CD8-positive, alpha-beta memory T cell (primary cell): ENCODE data around the gene SDK1. TPM values are rescaled to one million over a fixed set of nuclear protein-coding genes. Genes with fewer than 3 reads are reported as not detected.

Experiments
- CTCF ChIA-PET: fragments of 350-600 bp; sonication (Branson Sonifier 250); formaldehyde crosslinking; loops from one replicate; lab custom pipeline; 2021; ENCODE audit warnings: antibody characterized with exemption; lab: Charles Lee
- POLR2A ChIA-PET: fragments of 350-600 bp; sonication (Branson Sonifier 250); formaldehyde crosslinking; loops from one replicate; lab custom pipeline; 2021; ENCODE audit warnings: antibody characterized with exemption; lab: Charles Lee
- DNase-seq, 5 donors: peaks; one replicate each; pipeline versions ENCODE4 v3.0.0 to v3.0.0-alpha.2; 2020 to 2022; ENCODE audit warnings: mixed read lengths in 1 of 5
- H3K27ac ChIP-seq: one replicate; pipeline ENCODE4 v1.7.0; 2013; ENCODE audit warnings: low read depth, mild to moderate bottlenecking, low read length, moderate library complexity
- H3K27me3 ChIP-seq: 2 replicates; pipeline ENCODE4 v1.7.0; 2013; ENCODE audit warnings: low read length, mild to moderate bottlenecking; ENCODE audit not compliant: insufficient read depth, poor library complexity, severe bottlenecking
- H3K36me3 ChIP-seq: 2 replicates; pipeline ENCODE4 v1.7.0; 2013; ENCODE audit warnings: mild to moderate bottlenecking, low read length, moderate library complexity; ENCODE audit not compliant: insufficient read depth
- H3K4me1 ChIP-seq: 2 replicates; pipeline ENCODE4 v1.7.0; 2013; ENCODE audit warnings: mild to moderate bottlenecking, low read length, moderate library complexity; ENCODE audit not compliant: insufficient read depth
- H3K4me3 ChIP-seq: 2 replicates; pipeline ENCODE4 v1.7.0; 2013; ENCODE audit warnings: mild to moderate bottlenecking, low read length
- H3K9me3 ChIP-seq: 2 replicates; pipeline ENCODE4 v1.7.0; 2013; ENCODE audit warnings: mild to moderate bottlenecking, low read length
- H3K27ac Mint-ChIP-seq, 8 donors: one replicate each; pipeline ENCODE4 v1.8.0; 2020 to 2021; ENCODE audit warnings: mixed read lengths in 8 of 8, mild to moderate bottlenecking in 6 of 8, inconsistent platforms in 3 of 8, moderate library complexity in 3 of 8
- H3K27me3 Mint-ChIP-seq, 2 donors: one replicate each; pipeline ENCODE4 v1.8.0; 2020 to 2021; ENCODE audit warnings: mixed read lengths in 2 of 2, mild to moderate bottlenecking in 1 of 2, moderate library complexity in 1 of 2
- H3K36me3 Mint-ChIP-seq, 3 donors: one replicate each; pipeline ENCODE4 v1.8.0; 2020 to 2021; ENCODE audit warnings: mixed read lengths in 3 of 3, inconsistent platforms in 1 of 3, mild to moderate bottlenecking in 1 of 3
- H3K4me1 Mint-ChIP-seq, 3 donors: one replicate each; pipeline ENCODE4 v1.8.0; 2020 to 2021; ENCODE audit warnings: mixed read lengths in 3 of 3, inconsistent platforms in 1 of 3, mild to moderate bottlenecking in 1 of 3
- H3K4me3 Mint-ChIP-seq, 7 donors: one replicate each; pipeline ENCODE4 v1.8.0; 2020 to 2021; ENCODE audit warnings: mixed read lengths in 7 of 7, mild to moderate bottlenecking in 6 of 7, moderate library complexity in 4 of 7, inconsistent platforms in 2 of 7
- H3K9me3 Mint-ChIP-seq, 5 donors: one replicate each; pipeline ENCODE4 v1.8.0; 2020 to 2022; ENCODE audit warnings: mixed read lengths in 5 of 5, mild to moderate bottlenecking in 3 of 5, moderate library complexity in 2 of 5, inconsistent platforms in 1 of 5
- polyA plus RNA-seq: library from polyadenylated mRNA; unstranded; fragments of 300-500 nt; fragmentation: Illumina TruSeq; gene quantifications from one replicate; pipeline ENCODE4 v1.2.3, GENCODE V29; 2021
- total RNA-seq, 2 experiments: library from RNA; stranded (reverse); gene quantifications; one replicate each; pipeline ENCODE4 v1.2.3, GENCODE V29; 2021

SDK1 gene
- total and polyA plus RNA-seq, 3 experiments from 2014 or later = 0.04 TPM; not detected in 1

- Histone ChIP-seq H3K36me3 (no peaks in the 10 kb centered on the region), H3K4me1 (no peaks in the 10 kb centered on the region), H3K27ac (no peak overlapping the region), H3K9me3 (no peaks in the 10 kb centered on the region), H3K4me3 (no peak overlapping the region), H3K27me3 (no peaks in the 10 kb centered on the region)
- Mint-ChIP-seq H3K4me3 (no peak overlapping the region), H3K27me3 (peaks cover 2 to 15% of the 10 kb centered on the region in 2 donors), H3K36me3 (no peaks in the 10 kb centered on the region), H3K9me3 (peaks cover 0 to 2% (median 0%) of the 10 kb centered on the region in 5 donors), H3K27ac (no peak overlapping the region), H3K4me1 (no peaks in the 10 kb centered on the region)
- DNase-seq = no peak
- CTCF ChIA-PET = no interaction called here
- POLR2A ChIA-PET = no interaction called here
Measured at GRCh38 chr7:3795781-3796180, 494.7 kb downstream of the SDK1 start.

GRCh38 chr7:3805151-3805550 lies 504.1 kb downstream of the SDK1 start:
- H3K9me3 Mint-ChIP-seq = no peaks in the 10 kb centered on the region
- no peaks in the 10 kb centered on the region for H3K4me1 Mint-ChIP-seq
- ChIA-PET CTCF (no interaction called here), POLR2A (no interaction called here)
- Histone ChIP-seq H3K4me1 (no peaks in the 10 kb centered on the region), H3K27ac (no peak overlapping the region), H3K36me3 (no peaks in the 10 kb centered on the region), H3K9me3 (no peaks in the 10 kb centered on the region), H3K4me3 (no peak overlapping the region), H3K27me3 (no peaks in the 10 kb centered on the region)
- peaks cover 14 to 44% of the 10 kb centered on the region in 2 donors for H3K27me3 Mint-ChIP-seq
- no peak overlapping the region for H3K27ac Mint-ChIP-seq
- H3K36me3 Mint-ChIP-seq = no peaks in the 10 kb centered on the region
- H3K4me3 Mint-ChIP-seq = no peak overlapping the region
- no peak for DNase-seq

- no peaks in the 10 kb centered on the region for H3K9me3 ChIP-seq
- H3K4me3 ChIP-seq = no peak overlapping the region
- no peaks in the 10 kb centered on the region for H3K36me3 Mint-ChIP-seq
- H3K4me1 Mint-ChIP-seq = no peaks in the 10 kb centered on the region
- ChIA-PET POLR2A (no interaction called here), CTCF (no interaction called here)
- no peaks in the 10 kb centered on the region for H3K27me3 ChIP-seq
- no peaks in the 10 kb centered on the region for H3K4me1 ChIP-seq
- H3K27me3 Mint-ChIP-seq = peaks cover 14 to 39% of the 10 kb centered on the region in 2 donors
- no peaks in the 10 kb centered on the region for H3K36me3 ChIP-seq
- H3K4me3 Mint-ChIP-seq = no peak overlapping the region
- no peak overlapping the region for H3K27ac ChIP-seq
- no peak overlapping the region for H3K27ac Mint-ChIP-seq
- H3K9me3 Mint-ChIP-seq = peaks cover 0 to 3% (median 0%) of the 10 kb centered on the region in 5 donors
- DNase-seq = no peak
Measured at GRCh38 chr7:3806516-3806915, 505.5 kb downstream of the SDK1 start.

- Mint-ChIP-seq H3K4me3 (peak overlapping the region in 1 of 7 donors; percentile 54), H3K4me1 (no peaks in the 10 kb centered on the region), H3K9me3 (peaks cover 0 to 6% (median 0%) of the 10 kb centered on the region in 5 donors), H3K27me3 (peaks cover 14 to 42% of the 10 kb centered on the region in 2 donors), H3K36me3 (no peaks in the 10 kb centered on the region), H3K27ac (no peak overlapping the region)
- ChIA-PET CTCF (no interaction called here), POLR2A (no interaction called here)
- Histone ChIP-seq H3K4me1 (no peaks in the 10 kb centered on the region), H3K9me3 (no peaks in the 10 kb centered on the region), H3K4me3 (no peak overlapping the region), H3K27me3 (no peaks in the 10 kb centered on the region), H3K36me3 (no peaks in the 10 kb centered on the region), H3K27ac (no peak overlapping the region)
- no peak for DNase-seq
Measured at GRCh38 chr7:3807824-3808223, 506.8 kb downstream of the SDK1 start.

- Histone ChIP-seq H3K36me3 (no peaks in the 10 kb centered on the region), H3K9me3 (no peaks in the 10 kb centered on the region), H3K4me1 (no peaks in the 10 kb centered on the region), H3K27me3 (no peaks in the 10 kb centered on the region), H3K27ac (no peak overlapping the region), H3K4me3 (no peak overlapping the region)
- no peak for DNase-seq
- ChIA-PET CTCF (no interaction called here), POLR2A (no interaction called here)
- H3K36me3 Mint-ChIP-seq = no peaks in the 10 kb centered on the region
- H3K9me3 Mint-ChIP-seq = peaks cover 0 to 2% (median 0%) of the 10 kb centered on the region in 5 donors
- H3K27me3 Mint-ChIP-seq = peaks cover 1 to 6% of the 10 kb centered on the region in 2 donors
- no peak overlapping the region for H3K27ac Mint-ChIP-seq
- no peak overlapping the region for H3K4me3 Mint-ChIP-seq
- no peaks in the 10 kb centered on the region for H3K4me1 Mint-ChIP-seq
Measured at GRCh38 chr7:3821488-3821887, 520.4 kb downstream of the SDK1 start.

- no peaks in the 10 kb centered on the region for H3K9me3 ChIP-seq
- H3K4me1 ChIP-seq = no peaks in the 10 kb centered on the region
- ChIA-PET POLR2A (no interaction called here), CTCF (no interaction called here)
- no peak overlapping the region for H3K4me3 Mint-ChIP-seq
- H3K4me1 Mint-ChIP-seq = no peaks in the 10 kb centered on the region
- H3K27ac ChIP-seq = no peak overlapping the region
- H3K27me3 ChIP-seq = no peaks in the 10 kb centered on the region
- H3K36me3 Mint-ChIP-seq = no peaks in the 10 kb centered on the region
- peaks cover 3 to 12% of the 10 kb centered on the region in 2 donors for H3K27me3 Mint-ChIP-seq
- no peak overlapping the region for H3K27ac Mint-ChIP-seq
- peaks cover 0 to 2% (median 0%) of the 10 kb centered on the region in 5 donors for H3K9me3 Mint-ChIP-seq
- H3K4me3 ChIP-seq = no peak overlapping the region
- DNase-seq = no peak
- H3K36me3 ChIP-seq = no peaks in the 10 kb centered on the region
Measured at GRCh38 chr7:3825491-3825890, 524.4 kb downstream of the SDK1 start.

- Mint-ChIP-seq H3K9me3 (no peaks in the 10 kb centered on the region), H3K4me3 (no peak overlapping the region), H3K27me3 (peaks cover 5 to 29% of the 10 kb centered on the region in 2 donors), H3K27ac (no peak overlapping the region), H3K4me1 (no peaks in the 10 kb centered on the region), H3K36me3 (no peaks in the 10 kb centered on the region)
- no peak overlapping the region for H3K4me3 ChIP-seq
- H3K36me3 ChIP-seq = no peaks in the 10 kb centered on the region
- H3K27ac ChIP-seq = no peak overlapping the region
- H3K27me3 ChIP-seq = peaks cover 8% of the 10 kb centered on the region
- H3K4me1 ChIP-seq = no peaks in the 10 kb centered on the region
- DNase-seq = no peak
- ChIA-PET CTCF (no interaction called here), POLR2A (no interaction called here)
- H3K9me3 ChIP-seq = no peaks in the 10 kb centered on the region
Measured at GRCh38 chr7:3832199-3832598, 531.1 kb downstream of the SDK1 start.

GRCh38 chr7:3835109-3835508 lies 534.1 kb downstream of the SDK1 start:
- no peaks in the 10 kb centered on the region for H3K36me3 ChIP-seq
- Mint-ChIP-seq H3K27me3 (peaks cover 7 to 43% of the 10 kb centered on the region in 2 donors), H3K27ac (no peak overlapping the region), H3K9me3 (no peaks in the 10 kb centered on the region), H3K4me1 (no peaks in the 10 kb centered on the region), H3K4me3 (no peak overlapping the region), H3K36me3 (no peaks in the 10 kb centered on the region)
- CTCF ChIA-PET = no interaction called here
- POLR2A ChIA-PET = no interaction called here
- no peak overlapping the region for H3K4me3 ChIP-seq
- DNase-seq = no peak
- no peaks in the 10 kb centered on the region for H3K4me1 ChIP-seq
- H3K27ac ChIP-seq = no peak overlapping the region
- H3K9me3 ChIP-seq = no peaks in the 10 kb centered on the region
- peaks cover 8% of the 10 kb centered on the region for H3K27me3 ChIP-seq

- no peak for DNase-seq
- no peak overlapping the region for H3K4me3 Mint-ChIP-seq
- no peak overlapping the region for H3K27ac Mint-ChIP-seq
- no peaks in the 10 kb centered on the region for H3K36me3 Mint-ChIP-seq
- H3K9me3 Mint-ChIP-seq = no peaks in the 10 kb centered on the region
- peaks cover 7 to 39% of the 10 kb centered on the region in 2 donors for H3K27me3 Mint-ChIP-seq
- no peaks in the 10 kb centered on the region for H3K36me3 ChIP-seq
- H3K27ac ChIP-seq = no peak overlapping the region
- H3K4me3 ChIP-seq = no peak overlapping the region
- peaks cover 8% of the 10 kb centered on the region for H3K27me3 ChIP-seq
- no peaks in the 10 kb centered on the region for H3K4me1 Mint-ChIP-seq
- no peaks in the 10 kb centered on the region for H3K9me3 ChIP-seq
- ChIA-PET POLR2A (no interaction called here), CTCF (no interaction called here)
- no peaks in the 10 kb centered on the region for H3K4me1 ChIP-seq
Measured at GRCh38 chr7:3836855-3837254, 535.8 kb downstream of the SDK1 start.
